Gastrocnemius medialis (tissue), 4 donors: Measurements from ENCODE around the gene TESK2.

ENCODE experiments used
- CTCF ChIP-seq, 5 experiments: fragments of 450-650 bp in 3 of 5; fragments of 200-600 bp in 2 of 5; sonication (generic) in 2 of 5; IDR thresholded peaks in 4 of 5; conservative IDR thresholded peaks in 1 of 5; 1 replicate in 4 of 5; 2 replicates in 1 of 5; pipeline ENCODE4 v1.5.1; 2016 to 2019; ENCODE audit warnings: antibody characterized with exemption in 5 of 5, mild to moderate bottlenecking in 3 of 5, moderate library complexity in 3 of 5
- POLR2A ChIP-seq, 2 donors: fragments of 450-650 bp; IDR thresholded peaks; one replicate each; pipeline ENCODE4 v1.6.1; 2017; ENCODE audit warnings: antibody characterized with exemption in 2 of 2, mild to moderate bottlenecking in 2 of 2, moderate library complexity in 2 of 2

GRCh38 chr1:45473302-45473701 is 17.7 kb downstream of the TESK2 start:
- TF ChIP-seq POLR2A (IDR thresholded peaks at IDR 0.05): no peak
- TF ChIP-seq CTCF (IDR thresholded peaks at IDR 0.05 in 4 of 5, conservative IDR thresholded peaks at IDR 0.05 in 1 of 5): no peak
